IMR-90 (cell line): Measurements from ENCODE around the gene COQ6. TPM values are rescaled to one million over a fixed set of nuclear protein-coding genes. Genes with fewer than 3 reads are reported as not detected.
A peak's percentile ranks its signal among the peaks of the same experiment; 100 is the strongest.

Experiments used
- ATAC-seq: fragments of 200-7000 bp; cut with Tn5 transposase; 2 replicates; pipeline ENCODE4 v1.9.1; 2020; ENCODE audit warnings: low read depth, mild to moderate bottlenecking, moderate library complexity
- BruUV-seq: library from RNA; stranded (reverse); fragments of 400-500 nt; replicated peaks from 2 replicates; lab custom pipeline; 2021; lab: Mats Ljungman, UMichigan
- CTCF ChIA-PET: fragments of 300-600 bp; formaldehyde crosslinking; extraction: SDS; loops from one replicate; lab custom pipeline; 2021; ENCODE audit warnings: antibody characterized with exemption; lab: Yijun Ruan, JAX
- POLR2A ChIA-PET: fragments of 300-600 bp; sonication (Branson Sonifier 250); formaldehyde crosslinking; loops from one replicate; lab custom pipeline; 2022; ENCODE audit warnings: antibody characterized with exemption; ENCODE audit not compliant: unreplicated experiment; lab: Charles Lee
- DNase-seq: peaks from one replicate; pipeline ENCODE4 v3.0.0; 2013
- H2AFZ ChIP-seq: replicated peaks from 2 replicates; pipeline ENCODE3; 2013; ENCODE audit warnings: low read length, mild to moderate bottlenecking; ENCODE audit not compliant: poor library complexity
- H2AK5ac ChIP-seq: 2 replicates; pipeline ENCODE4 v1.6.1; 2013; ENCODE audit warnings: low read depth, low read length, inconsistent platforms
- H2AK9ac ChIP-seq: replicated peaks from 2 replicates; pipeline ENCODE3; 2013; ENCODE audit warnings: mild to moderate bottlenecking, low read depth, low read length, moderate library complexity; ENCODE audit not compliant: poor library complexity
- H2BK120ac ChIP-seq: 2 replicates; pipeline ENCODE4 v1.6.1; 2013; ENCODE audit warnings: low read depth, low read length, inconsistent platforms
- H2BK15ac ChIP-seq: 3 replicates; pipeline ENCODE4 v1.6.1; 2013; ENCODE audit warnings: low read depth, low read length, inconsistent platforms
- H2BK20ac ChIP-seq: 2 replicates; pipeline ENCODE4 v1.6.1; 2013; ENCODE audit warnings: low read depth, mild to moderate bottlenecking, inconsistent platforms, low read length, moderate library complexity
- H2BK5ac ChIP-seq: 2 replicates; pipeline ENCODE4 v1.6.1; 2013; ENCODE audit warnings: mild to moderate bottlenecking, low read depth, low read length, inconsistent platforms; ENCODE audit not compliant: poor library complexity, severe bottlenecking
- H3K14ac ChIP-seq: replicated peaks from 2 replicates; pipeline ENCODE4 v1.6.1; 2013; ENCODE audit warnings: low read depth, low read length, inconsistent platforms
- H3K18ac ChIP-seq: 2 replicates; pipeline ENCODE4 v1.6.1; 2013; ENCODE audit warnings: low read depth, low read length, control low read depth
- H3K23ac ChIP-seq: 2 replicates; pipeline ENCODE4 v1.6.1; 2013; ENCODE audit warnings: low read depth, low read length, inconsistent platforms
- H3K27ac ChIP-seq: 2 replicates; pipeline ENCODE4 v1.5.1; 2013; ENCODE audit warnings: mild to moderate bottlenecking, control low read depth, low read length; ENCODE audit not compliant: insufficient read depth
- H3K27me3 ChIP-seq: 2 replicates; pipeline ENCODE4 v1.6.1; 2013; ENCODE audit warnings: low read length; ENCODE audit not compliant: control insufficient read depth, insufficient read depth
- H3K36me3 ChIP-seq: 2 replicates; pipeline ENCODE4 v1.6.1; 2013; ENCODE audit warnings: low read length, mixed read lengths; ENCODE audit not compliant: control insufficient read depth, insufficient read depth
- H3K4ac ChIP-seq: 2 replicates; pipeline ENCODE4 v1.6.1; 2013; ENCODE audit warnings: low read depth, low read length, inconsistent platforms
- H3K4me1 ChIP-seq: 2 replicates; pipeline ENCODE4 v1.6.1; 2013; ENCODE audit warnings: low read length, mixed read lengths; ENCODE audit not compliant: control insufficient read depth, insufficient read depth
- H3K4me2 ChIP-seq: 2 replicates; pipeline ENCODE4 v1.6.1; 2013; ENCODE audit warnings: low read depth, mild to moderate bottlenecking, control low read depth, low read length, moderate library complexity
- H3K4me3 ChIP-seq: 2 replicates; pipeline ENCODE4 v1.5.1; 2013; ENCODE audit warnings: low read depth, mild to moderate bottlenecking, control low read depth, low read length, moderate library complexity; ENCODE audit not compliant: insufficient read depth
- H3K56ac ChIP-seq: 2 replicates; pipeline ENCODE4 v1.6.1; 2013; ENCODE audit warnings: low read length, inconsistent platforms; ENCODE audit not compliant: insufficient read depth; ENCODE audit errors: extremely low read depth
- H3K79me1 ChIP-seq, 2 experiments: 2 replicates each; pipeline ENCODE4 v1.6.1; 2013; ENCODE audit warnings: low read length in 2 of 2, inconsistent platforms in 1 of 2, low read depth in 1 of 2
- H3K9ac ChIP-seq: 2 replicates; pipeline ENCODE4 v1.6.1; 2013; ENCODE audit warnings: low read depth, low read length, control low read depth
- H3K9me1 ChIP-seq: 2 replicates; pipeline ENCODE4 v1.6.1; 2013; ENCODE audit warnings: low read length, inconsistent platforms; ENCODE audit not compliant: insufficient read depth
- H3K9me3 ChIP-seq: 2 replicates; pipeline ENCODE4 v1.6.1; 2013; ENCODE audit warnings: low read length; ENCODE audit not compliant: control insufficient read depth, insufficient read depth
- H4K20me1 ChIP-seq: 2 replicates; pipeline ENCODE4 v1.6.1; 2013; ENCODE audit warnings: low read length, inconsistent platforms; ENCODE audit not compliant: insufficient read depth
- H4K5ac ChIP-seq: 2 replicates; pipeline ENCODE4 v1.6.1; 2013; ENCODE audit warnings: mild to moderate bottlenecking, low read depth, low read length, control low read depth
- H4K8ac ChIP-seq, 2 experiments: 2 replicates each; pipeline ENCODE4 v1.6.1; 2013; ENCODE audit warnings: low read depth in 2 of 2, low read length in 2 of 2, control low read depth in 1 of 2, inconsistent platforms in 1 of 2
- H4K91ac ChIP-seq: 2 replicates; pipeline ENCODE4 v1.6.1; 2013; ENCODE audit warnings: low read depth, low read length, inconsistent platforms; ENCODE audit not compliant: insufficient read depth
- CEBPB ChIP-seq: IDR thresholded peaks from 2 replicates; pipeline ENCODE4 v1.6.1; 2012; ENCODE audit warnings: low read depth, low read length, improper control_type of control experiment
- MAZ ChIP-seq: IDR thresholded peaks from 2 replicates; pipeline ENCODE4 v1.6.1; 2012; ENCODE audit warnings: low read depth, mild to moderate bottlenecking, low read length, improper control_type of control experiment, moderate library complexity, borderline replicate concordance
- POLR2A ChIP-seq: IDR thresholded peaks from 2 replicates; pipeline ENCODE4 v1.6.1; 2012; ENCODE audit warnings: mild to moderate bottlenecking, low read depth, low read length
- RFX5 ChIP-seq: IDR thresholded peaks from 2 replicates; pipeline ENCODE4 v1.8.0; 2012; ENCODE audit warnings: low read depth, mild to moderate bottlenecking, low read length, moderate library complexity
- WGBS, 2 experiments: methylation state at CpG; one replicate each; pipeline versions ENCODE4 v1.1.5 to v1.1.7; 2013; ENCODE audit warnings: missing lambda C conversion rate in 2 of 2; ENCODE audit not compliant: insufficient read length in 1 of 2; ENCODE audit errors: extremely low coverage in 2 of 2; 5-methylcytosine and 5-hydroxymethylcytosine counted together
- dilution Hi-C: fragments of 300-500 bp; cut with HindIII; formaldehyde crosslinking; loops from one replicate; pipeline ENCODE4 v1.14.3; 2018; ENCODE audit warnings: low sequenced_read_pairs; ENCODE audit not compliant: unreplicated experiment
- in situ Hi-C: fragments of 300-500 bp; cut with MboI; formaldehyde crosslinking; loops from 3 replicates; pipeline ENCODE4 v1.14.3; 2019; ENCODE audit warnings: low sequenced_read_pairs, inconsistent platforms, mixed read lengths
- intact Hi-C: fragments of 100-400 bp; cut with micrococcal nuclease; formaldehyde crosslinking; loops from 2 replicates; pipeline ENCODE4 v1.10.0; 2022
- polyA plus RNA-seq, 3 experiments: library from polyadenylated mRNA; depleted of rRNA; stranded (reverse); fragments of >200 nt; gene quantifications; 2 replicates each; pipeline ENCODE4 v1.2.3, GENCODE V29; 2012; ENCODE audit warnings: low replicate concordance in 1 of 3
- total RNA-seq: library from RNA; depleted of rRNA; stranded (reverse); fragments of >200 nt; gene quantifications from 2 replicates; pipeline ENCODE4 v1.2.3, GENCODE V29; 2012
- TF ChIP-seq, protein P1 (sequence below): conservative IDR thresholded peaks from 2 replicates; pipeline ENCODE4 v1.5.1; 2012; ENCODE audit warnings: mild to moderate bottlenecking, low read depth, low read length, improper control_type of control experiment

The COQ6 gene
- total and polyA plus RNA-seq, 2 of the 4 experiments (the other 2 are of a cell fraction), result 21.0 to 28.6 TPM

DNA sequence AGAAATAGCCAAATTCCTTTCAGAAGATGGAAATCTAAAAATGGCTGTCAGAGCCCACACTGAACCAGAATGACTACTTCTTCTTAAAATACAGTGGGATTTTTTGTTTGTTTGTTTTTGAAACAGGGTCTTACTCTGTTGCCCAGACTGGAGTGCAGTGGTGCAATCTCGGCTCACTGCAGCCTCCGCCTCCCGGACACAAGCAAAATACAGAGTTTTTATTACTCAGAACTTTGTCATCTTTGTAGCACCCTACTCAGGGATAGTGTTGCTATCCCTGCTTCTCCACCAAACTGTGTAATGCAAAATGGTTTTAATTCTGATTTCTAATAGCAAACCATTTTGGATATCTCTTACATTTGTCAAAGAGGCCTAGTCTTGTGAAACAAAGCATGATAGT is 47.1 kb upstream of the COQ6 start:
- POLR2A ChIA-PET, result interaction anchor here (1.7 kb wide), 1 partner anchor 16 kb away, joined by 5 read pairs; the partner anchor contains the start of gene ZNF410
- Histone ChIP-seq H4K20me1 (peaks cover 9% of the 10 kb centered on the region; the same call in 1 of the 2 replicates), H2AK9ac (no peak overlapping the region)

More for the DNA sequence above, 47.1 kb upstream of the COQ6 start:
- Histone ChIP-seq H2BK120ac (no peak overlapping the region), H3K9me1 (peaks cover 4% of the 10 kb centered on the region; the same call in 1 of the 2 replicates), H3K23ac (no peak overlapping the region), H3K36me3 (peaks cover 44% of the 10 kb centered on the region), H3K27me3 (no peaks in the 10 kb centered on the region), H3K4ac (no peak overlapping the region), H2AK5ac (no peak overlapping the region), H3K14ac (no peak overlapping the region), H2BK15ac (no peak overlapping the region), H3K18ac (no peak overlapping the region), H4K8ac (no peak overlapping the region), H2BK5ac (no peak overlapping the region), H4K91ac (no peak overlapping the region), H3K4me2 (no peak overlapping the region), H3K27ac (no peak overlapping the region), H3K9ac (no peak overlapping the region), H3K79me1 (peaks cover 26 to 27% of the 10 kb centered on the region in 2 experiments), H3K9me3 (no peaks in the 10 kb centered on the region), H2BK20ac (no peak overlapping the region), H4K5ac (no peak overlapping the region), H2AFZ (no peak overlapping the region), H3K4me1 (no peaks in the 10 kb centered on the region), H3K4me3 (no peak overlapping the region), H3K56ac (no peak overlapping the region)
- DNase-seq (peak; percentile 35), ATAC-seq (peak; percentile 86)
- in situ Hi-C loops (no loop called here), dilution Hi-C loops (no loop called here), intact Hi-C loops (no loop called here)
- no TSS peak for BruUV-seq
- WGBS, 2 experiments, result no CpG with 5 or more reads among the region's 3 CpGs
- CTCF ChIA-PET, result no interaction called here
- TF ChIP-seq RFX5 (no peak), CEBPB (peak; percentile 77; the same call in 1 of the 2 replicates), POLR2A (no peak), MAZ (no peak)
- TF ChIP-seq, protein P1, sequence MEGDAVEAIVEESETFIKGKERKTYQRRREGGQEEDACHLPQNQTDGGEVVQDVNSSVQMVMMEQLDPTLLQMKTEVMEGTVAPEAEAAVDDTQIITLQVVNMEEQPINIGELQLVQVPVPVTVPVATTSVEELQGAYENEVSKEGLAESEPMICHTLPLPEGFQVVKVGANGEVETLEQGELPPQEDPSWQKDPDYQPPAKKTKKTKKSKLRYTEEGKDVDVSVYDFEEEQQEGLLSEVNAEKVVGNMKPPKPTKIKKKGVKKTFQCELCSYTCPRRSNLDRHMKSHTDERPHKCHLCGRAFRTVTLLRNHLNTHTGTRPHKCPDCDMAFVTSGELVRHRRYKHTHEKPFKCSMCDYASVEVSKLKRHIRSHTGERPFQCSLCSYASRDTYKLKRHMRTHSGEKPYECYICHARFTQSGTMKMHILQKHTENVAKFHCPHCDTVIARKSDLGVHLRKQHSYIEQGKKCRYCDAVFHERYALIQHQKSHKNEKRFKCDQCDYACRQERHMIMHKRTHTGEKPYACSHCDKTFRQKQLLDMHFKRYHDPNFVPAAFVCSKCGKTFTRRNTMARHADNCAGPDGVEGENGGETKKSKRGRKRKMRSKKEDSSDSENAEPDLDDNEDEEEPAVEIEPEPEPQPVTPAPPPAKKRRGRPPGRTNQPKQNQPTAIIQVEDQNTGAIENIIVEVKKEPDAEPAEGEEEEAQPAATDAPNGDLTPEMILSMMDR, result no peak
